Osteoblast (primary cell): ENCODE results near the gene TNS4. TPM values are rescaled to one million over a fixed set of nuclear protein-coding genes. Genes with fewer than 3 reads are reported as not detected.

Experiments
- DNase-seq: peaks from one replicate; pipeline ENCODE4 v3.0.0; 2011; ENCODE audit warnings: low spot score, mixed read lengths; ENCODE audit not compliant: insufficient read length; ENCODE audit errors: missing footprints
- H2AFZ ChIP-seq: 2 replicates; pipeline ENCODE4 v1.6.0; 2011; ENCODE audit warnings: mild to moderate bottlenecking, low read length
- H3K27ac ChIP-seq: 2 replicates; pipeline ENCODE4 v1.5.1; 2011; ENCODE audit warnings: mild to moderate bottlenecking, low read depth, low read length, moderate library complexity
- H3K27me3 ChIP-seq: 2 replicates; pipeline ENCODE4 v1.6.0; 2012; ENCODE audit warnings: mild to moderate bottlenecking, control low read depth, inconsistent platforms, low read length, moderate library complexity; ENCODE audit not compliant: insufficient read depth
- H3K36me3 ChIP-seq: 2 replicates; pipeline ENCODE4 v1.5.1; 2011; ENCODE audit warnings: mild to moderate bottlenecking, low read length, control low read depth, moderate library complexity; ENCODE audit not compliant: insufficient read depth
- H3K4me1 ChIP-seq: 2 replicates; pipeline ENCODE4 v1.5.1; 2011; ENCODE audit warnings: mild to moderate bottlenecking, low read length, control low read depth, moderate library complexity; ENCODE audit not compliant: insufficient read depth
- H3K4me2 ChIP-seq: 2 replicates; pipeline ENCODE4 v1.6.0; 2011; ENCODE audit warnings: mild to moderate bottlenecking, low read length; ENCODE audit not compliant: insufficient read depth
- H3K4me3 ChIP-seq: fragments of 200-600 bp; sonication (generic); 3 replicates; pipeline ENCODE4 v1.5.1; 2012; ENCODE audit warnings: mild to moderate bottlenecking, low read length, inconsistent platforms; ENCODE audit not compliant: insufficient read depth
- H3K79me2 ChIP-seq: 2 replicates; pipeline ENCODE4 v1.6.0; 2012; ENCODE audit warnings: mild to moderate bottlenecking, low read length, control low read depth, inconsistent platforms; ENCODE audit not compliant: insufficient read depth
- H3K9me3 ChIP-seq: 2 replicates; pipeline ENCODE4 v1.5.1; 2011; ENCODE audit warnings: low read depth, low read length, control low read depth
- H4K20me1 ChIP-seq: 2 replicates; pipeline ENCODE4 v1.6.0; 2012; ENCODE audit warnings: mild to moderate bottlenecking, low read length, control low read depth; ENCODE audit not compliant: insufficient read depth
- total RNA-seq: library from RNA; depleted of rRNA; stranded (reverse); fragments of >200 nt; gene quantifications from 2 replicates; pipeline ENCODE4 v1.2.3, GENCODE V29; 2012
- TF ChIP-seq, protein P1 (sequence below): IDR thresholded peaks from 2 replicates; pipeline ENCODE4 v1.5.1; 2011; ENCODE audit warnings: mild to moderate bottlenecking, low read depth, low read length, moderate library complexity; ENCODE audit errors: extremely low read depth

The TNS4 gene
- total RNA-seq, 1 donor, result under 0.01 TPM

DNA sequence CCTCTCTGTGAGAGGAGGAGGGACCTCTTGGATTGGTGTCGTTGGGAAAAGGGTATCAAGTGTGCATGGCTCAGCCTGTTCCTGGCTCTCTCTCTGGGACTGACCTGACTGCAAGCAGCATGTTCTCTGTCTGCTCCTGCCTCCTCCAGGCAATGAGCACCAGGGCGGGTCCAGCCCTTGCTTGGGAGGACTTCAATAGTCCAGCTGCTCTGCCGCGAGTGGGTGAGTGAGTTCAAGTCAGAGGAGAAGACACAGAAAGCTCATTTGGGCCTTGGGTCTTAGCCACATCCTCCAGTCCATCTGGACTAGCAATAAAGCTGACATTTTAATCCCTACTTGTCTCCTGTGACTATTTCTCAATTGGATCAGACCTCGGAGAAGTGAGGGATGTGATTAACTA is 25.2 kb upstream of the TNS4 start:
- no peak overlapping the region for H3K4me3 ChIP-seq
- no peak overlapping the region for H3K4me2 ChIP-seq
- no peaks in the 10 kb centered on the region for H3K27me3 ChIP-seq
- peaks cover 16% of the 10 kb centered on the region for H3K4me1 ChIP-seq
- no peaks in the 10 kb centered on the region for H3K36me3 ChIP-seq
- H2AFZ ChIP-seq, result peak overlapping the region; percentile 16
- H3K79me2 ChIP-seq, result no peaks in the 10 kb centered on the region
- no peaks in the 10 kb centered on the region for H4K20me1 ChIP-seq
- TF ChIP-seq, protein P1, sequence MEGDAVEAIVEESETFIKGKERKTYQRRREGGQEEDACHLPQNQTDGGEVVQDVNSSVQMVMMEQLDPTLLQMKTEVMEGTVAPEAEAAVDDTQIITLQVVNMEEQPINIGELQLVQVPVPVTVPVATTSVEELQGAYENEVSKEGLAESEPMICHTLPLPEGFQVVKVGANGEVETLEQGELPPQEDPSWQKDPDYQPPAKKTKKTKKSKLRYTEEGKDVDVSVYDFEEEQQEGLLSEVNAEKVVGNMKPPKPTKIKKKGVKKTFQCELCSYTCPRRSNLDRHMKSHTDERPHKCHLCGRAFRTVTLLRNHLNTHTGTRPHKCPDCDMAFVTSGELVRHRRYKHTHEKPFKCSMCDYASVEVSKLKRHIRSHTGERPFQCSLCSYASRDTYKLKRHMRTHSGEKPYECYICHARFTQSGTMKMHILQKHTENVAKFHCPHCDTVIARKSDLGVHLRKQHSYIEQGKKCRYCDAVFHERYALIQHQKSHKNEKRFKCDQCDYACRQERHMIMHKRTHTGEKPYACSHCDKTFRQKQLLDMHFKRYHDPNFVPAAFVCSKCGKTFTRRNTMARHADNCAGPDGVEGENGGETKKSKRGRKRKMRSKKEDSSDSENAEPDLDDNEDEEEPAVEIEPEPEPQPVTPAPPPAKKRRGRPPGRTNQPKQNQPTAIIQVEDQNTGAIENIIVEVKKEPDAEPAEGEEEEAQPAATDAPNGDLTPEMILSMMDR, result no peak
- no peak overlapping the region for H3K27ac ChIP-seq
- no peak for DNase-seq
- H3K9me3 ChIP-seq, result no peaks in the 10 kb centered on the region

DNA sequence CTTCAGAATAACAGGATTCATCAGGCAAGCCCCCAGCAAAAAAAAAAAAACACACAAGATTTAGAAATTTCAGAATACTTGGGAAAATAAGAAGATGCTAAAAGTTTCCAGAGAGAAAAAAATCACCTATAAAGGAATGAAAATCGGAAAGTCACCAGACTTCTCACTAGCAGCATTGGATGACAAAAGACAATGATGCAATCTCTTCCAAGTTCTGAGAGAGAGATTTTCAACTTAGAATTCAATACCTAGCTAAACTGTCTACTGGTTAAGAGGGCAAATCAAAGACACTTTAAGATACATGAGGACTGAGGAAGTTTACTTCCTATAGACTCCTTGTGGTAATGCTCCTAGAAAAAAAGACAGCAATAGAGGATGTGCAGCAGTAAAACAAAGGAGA is 23.9 kb upstream of the TNS4 start:
- DNase-seq, result no peak
- Histone ChIP-seq H3K4me3 (no peak overlapping the region), H3K4me2 (no peak overlapping the region), H3K79me2 (no peaks in the 10 kb centered on the region), H3K9me3 (no peaks in the 10 kb centered on the region), H3K27me3 (no peaks in the 10 kb centered on the region), H3K27ac (no peak overlapping the region), H4K20me1 (no peaks in the 10 kb centered on the region), H3K4me1 (peaks cover 21% of the 10 kb centered on the region), H2AFZ (no peak overlapping the region), H3K36me3 (no peaks in the 10 kb centered on the region)
- TF ChIP-seq, protein P1, result no peak

DNA sequence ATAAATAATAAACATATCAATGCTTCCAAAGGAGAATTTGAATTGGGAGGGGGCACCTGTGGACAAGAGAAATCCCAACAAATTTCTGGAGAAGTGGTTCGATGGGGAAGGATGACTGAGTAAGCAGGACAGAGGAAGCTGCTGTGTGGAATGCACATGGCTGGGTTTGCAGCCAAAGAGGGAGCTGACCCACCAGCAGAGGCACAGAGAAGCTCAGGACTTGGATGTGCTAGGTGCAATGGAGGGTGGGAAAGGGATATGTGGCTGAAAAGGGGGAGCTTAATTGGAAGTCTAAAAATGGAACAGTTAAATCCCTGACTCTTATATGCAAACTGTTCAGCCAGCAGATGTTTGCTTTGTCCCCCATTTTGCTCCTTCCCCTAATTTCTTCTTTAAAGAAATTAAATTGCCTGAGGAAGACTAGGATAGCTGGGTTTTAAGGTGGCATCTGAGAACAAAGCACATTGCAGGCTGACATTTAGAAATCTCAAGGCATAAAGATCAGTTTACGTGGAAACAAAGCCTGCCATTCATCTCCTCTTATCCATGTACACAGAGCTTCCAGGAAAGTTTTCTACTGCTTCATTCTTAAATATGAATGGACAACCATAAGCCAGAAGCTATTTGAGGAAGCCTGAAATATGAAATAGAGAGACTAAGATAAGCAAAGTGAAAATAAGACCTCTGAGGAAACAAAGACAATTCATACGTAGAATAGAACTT is 23.0 kb upstream of the TNS4 start:
- no peak overlapping the region for H3K27ac ChIP-seq
- no peaks in the 10 kb centered on the region for H3K9me3 ChIP-seq
- no peaks in the 10 kb centered on the region for H3K79me2 ChIP-seq
- H3K4me1 ChIP-seq, result peaks cover 19% of the 10 kb centered on the region
- no peak overlapping the region for H3K4me3 ChIP-seq
- TF ChIP-seq, protein P1, result no peak
- H3K27me3 ChIP-seq, result no peaks in the 10 kb centered on the region
- H3K4me2 ChIP-seq, result no peak overlapping the region
- DNase-seq, result no peak
- no peaks in the 10 kb centered on the region for H3K36me3 ChIP-seq
- H2AFZ ChIP-seq, result peak overlapping the region; percentile 4
- H4K20me1 ChIP-seq, result no peaks in the 10 kb centered on the region

DNA sequence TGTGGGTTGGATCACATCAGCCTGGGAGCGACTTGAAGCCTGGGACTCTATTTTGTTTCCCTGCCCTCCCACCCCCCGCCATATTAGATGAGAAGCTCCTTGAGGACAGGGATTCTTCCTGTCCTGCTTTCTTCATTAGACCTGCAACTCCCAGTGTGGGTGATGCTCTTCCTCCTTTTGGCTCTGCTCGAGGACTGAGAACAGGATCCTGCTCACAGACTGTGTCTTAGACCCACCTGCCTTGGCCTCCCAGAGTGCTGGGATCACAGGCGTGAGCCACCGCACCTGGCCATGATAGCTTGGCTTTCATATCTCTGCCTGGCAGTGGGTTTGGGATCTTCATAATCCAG is 21.5 kb upstream of the TNS4 start:
- Histone ChIP-seq H3K27ac (peak overlapping the region; percentile 95), H3K36me3 (no peaks in the 10 kb centered on the region), H3K4me3 (no peak overlapping the region), H3K9me3 (no peaks in the 10 kb centered on the region), H3K4me1 (peaks cover 27% of the 10 kb centered on the region), H3K79me2 (no peaks in the 10 kb centered on the region), H3K27me3 (no peaks in the 10 kb centered on the region), H4K20me1 (no peaks in the 10 kb centered on the region), H3K4me2 (no peak overlapping the region), H2AFZ (no peak overlapping the region)
- TF ChIP-seq, protein P1, result no peak
- no peak for DNase-seq
